ENCODE measurements around the gene USP17L13. TPM values are rescaled to one million over a fixed set of nuclear protein-coding genes. Genes with fewer than 3 reads are reported as not detected.
"Not testable (repeated sequence)": the region's sequence is repeated elsewhere in the genome, so short reads cannot be mapped to it uniquely, and the experiment has no call there.

USP17L13 gene
- total RNA-seq, 2 experiments from 2014 or later: not detected

DNA sequence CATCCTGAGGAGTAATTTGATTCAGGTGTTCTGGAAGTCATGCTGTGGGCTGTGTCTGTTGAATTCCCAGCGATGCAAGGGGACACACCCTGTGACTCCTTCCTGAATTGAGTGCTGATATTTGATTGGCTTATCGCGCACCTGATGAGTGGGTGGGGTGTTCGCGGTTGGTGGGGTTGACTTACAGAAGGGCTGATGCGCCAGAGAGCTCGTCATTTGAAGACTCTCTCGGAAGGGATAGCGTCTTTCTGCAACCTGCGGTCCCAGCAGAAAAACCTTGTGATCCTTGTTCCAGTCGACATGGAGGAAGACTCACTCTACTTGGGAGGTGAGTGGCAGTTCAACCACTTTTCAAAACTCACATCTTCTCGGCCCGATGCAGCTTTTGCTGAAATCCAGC, 37.9 kb downstream of the USP17L13 start, which contains the start of gene USP17L21:
Gene USP17L21 (plus strand): TSS at position 301 of the 400 bp plus-strand sequence. CDS start 0 bp downstream, at position 301.
- intact Hi-C loops (cut with micrococcal nuclease); H3K4me3 Mint-ChIP-seq; CTCF ChIA-PET; H3K36me3 Mint-ChIP-seq; DNase-seq; H3K4me1 Mint-ChIP-seq (ENCODE audit: low read depth); POLR2A ChIA-PET; H3K9me3 Mint-ChIP-seq; H3K27ac Mint-ChIP-seq; H3K27me3 Mint-ChIP-seq: not testable (repeated sequence)

DNA sequence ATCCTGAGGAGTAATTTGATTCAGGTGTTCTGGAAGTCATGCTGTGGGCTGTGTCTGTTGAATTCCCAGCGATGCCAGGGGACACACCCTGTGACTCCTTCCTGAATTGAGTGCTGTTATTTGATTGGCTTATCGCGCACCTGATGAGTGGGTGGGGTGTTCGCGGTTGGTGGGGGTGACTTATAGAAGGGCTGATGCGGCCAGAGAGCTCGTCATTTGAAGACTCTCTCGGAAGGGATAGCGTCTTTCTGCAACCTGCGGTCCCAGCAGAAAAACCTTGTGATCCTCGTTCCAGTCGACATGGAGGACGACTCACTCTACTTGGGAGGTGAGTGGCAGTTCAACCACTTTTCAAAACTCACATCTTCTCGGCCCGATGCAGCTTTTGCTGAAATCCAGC, 42.6 kb downstream of the USP17L13 start, which contains the start of gene USP17L22:
Gene USP17L22 (plus strand): TSS at position 301 of the 400 bp plus-strand sequence. CDS start 0 bp downstream, at position 301.
- H3K4me3 Mint-ChIP-seq; H3K9me3 Mint-ChIP-seq; POLR2A ChIA-PET; H3K4me1 Mint-ChIP-seq (ENCODE audit: low read depth); DNase-seq; H3K27ac Mint-ChIP-seq; intact Hi-C loops (cut with micrococcal nuclease); H3K27me3 Mint-ChIP-seq; CTCF ChIA-PET; H3K36me3 Mint-ChIP-seq: not testable (repeated sequence)

DNA sequence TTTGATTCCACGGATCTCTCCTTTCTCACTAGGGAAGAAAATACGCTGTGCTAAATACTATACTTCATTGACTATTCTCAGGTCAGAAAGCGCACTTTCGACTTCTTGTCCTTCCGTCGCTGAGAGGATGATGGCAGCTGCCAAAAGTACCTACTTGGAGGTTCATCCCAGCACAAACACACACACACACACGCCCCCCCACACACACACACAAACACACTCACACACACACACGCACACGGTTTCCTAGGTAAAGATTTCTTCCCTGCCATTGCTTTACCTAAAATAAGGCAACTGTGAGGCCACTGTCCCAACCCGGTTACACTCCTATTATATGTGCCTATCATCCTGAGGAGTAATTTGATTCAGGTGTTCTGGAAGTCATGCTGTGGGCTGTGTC, 47.0 kb downstream of the USP17L13 start:
- CTCF ChIA-PET; intact Hi-C loops (cut with micrococcal nuclease); POLR2A ChIA-PET; H3K27me3 Mint-ChIP-seq; H3K9me3 Mint-ChIP-seq; H3K4me1 Mint-ChIP-seq (ENCODE audit: low read depth); H3K36me3 Mint-ChIP-seq; H3K27ac Mint-ChIP-seq; H3K4me3 Mint-ChIP-seq: not testable (repeated sequence)
- DNase-seq: peak; percentile 11

Other genes starting within 250 kb of the USP17L13 start
- gene FAM90A26, start 54.5 kb upstream of the USP17L13 start, total RNA-seq: not detected
- gene USP17L10, start 14.2 kb upstream of the USP17L13 start, total RNA-seq: not detected
- gene USP17L11, start 9.5 kb upstream of the USP17L13 start, total RNA-seq: not detected
- gene USP17L12, start 4.7 kb upstream of the USP17L13 start, total RNA-seq: not detected
- not detected for gene USP17L15, start 9.5 kb downstream of the USP17L13 start, total RNA-seq
- gene USP17L17, start 19.0 kb downstream of the USP17L13 start, total RNA-seq: not detected
- not detected for gene USP17L18, start 23.7 kb downstream of the USP17L13 start, total RNA-seq
- gene USP17L19, start 28.5 kb downstream of the USP17L13 start, total RNA-seq: not detected
- gene USP17L20, start 33.2 kb downstream of the USP17L13 start, total RNA-seq: not detected
- not detected for gene USP17L21, start 38.0 kb downstream of the USP17L13 start, total RNA-seq
- gene USP17L22, start 42.7 kb downstream of the USP17L13 start, total RNA-seq: not detected
- gene USP17L24, start 100.3 kb downstream of the USP17L13 start, total RNA-seq: not detected
- not detected for gene USP17L25, start 105.0 kb downstream of the USP17L13 start, total RNA-seq
- not detected for gene USP17L26, start 109.8 kb downstream of the USP17L13 start, total RNA-seq
- not detected for gene USP17L5, start 114.5 kb downstream of the USP17L13 start, total RNA-seq
- not detected for gene USP17L27, start 119.3 kb downstream of the USP17L13 start, total RNA-seq
- not detected for gene USP17L28, start 124.0 kb downstream of the USP17L13 start, total RNA-seq
- not detected for gene USP17L29, start 128.7 kb downstream of the USP17L13 start, total RNA-seq
- gene USP17L30, start 138.2 kb downstream of the USP17L13 start, total RNA-seq: not detected
- gene DEFB131A, start 219.5 kb downstream of the USP17L13 start, total RNA-seq: not detected

All from activated CD4-positive, alpha-beta memory T cell treated with anti-CD3 and anti-CD28 coated beads for 36 hours (primary cell).